G401 (cell line): ENCODE measurements around the gene CELF2. TPM values are rescaled to one million over a fixed set of nuclear protein-coding genes. Genes with fewer than 3 reads are reported as not detected.
"Not testable (repeated sequence)": the region's sequence is repeated elsewhere in the genome, so short reads cannot be mapped to it uniquely, and the experiment has no call there.

ENCODE experiments used
- DNase-seq: peaks from one replicate; pipeline ENCODE4 v3.0.0-alpha.2; 2015; ENCODE audit warnings: low spot score
- in situ Hi-C: cut with HindIII; loops from 2 replicates; pipeline ENCODE4 v1.10.0; 2016; ENCODE audit warnings: low sequenced_read_pairs, mixed read lengths
- total RNA-seq: library from RNA; depleted of rRNA; stranded (reverse); fragments of >200 nt; shearing (Covaris generic); gene quantifications from 2 replicates; pipeline ENCODE4 v1.2.3, GENCODE V29; 2014

CELF2 gene
- total RNA-seq, 1 experiment from 2014 or later, result 0.51 TPM

DNA sequence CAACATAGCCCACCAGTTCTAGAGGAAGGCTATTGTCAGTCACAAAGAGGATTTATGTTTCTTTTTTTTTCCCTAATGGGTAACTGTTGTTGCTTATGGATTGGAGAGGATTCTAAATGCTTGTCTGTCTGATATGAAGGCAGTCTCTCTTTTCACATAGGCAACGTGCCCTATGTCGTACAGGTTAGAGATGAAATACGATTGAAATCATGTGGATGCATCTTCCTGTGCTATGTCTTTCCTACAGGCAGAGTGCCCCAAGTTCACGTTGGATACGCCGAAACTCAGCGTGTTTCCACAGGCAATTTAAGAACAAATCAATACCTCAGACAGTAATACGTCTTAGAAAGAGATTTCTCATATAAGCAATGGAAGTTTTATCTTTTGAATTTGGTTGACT is 93.8 kb downstream of the CELF2 start:
- no peak for DNase-seq
- in situ Hi-C loops, result loop anchor here (5.0 kb wide), 1 partner anchor 34 kb away; no protein-coding TSS in a partner anchor

DNA sequence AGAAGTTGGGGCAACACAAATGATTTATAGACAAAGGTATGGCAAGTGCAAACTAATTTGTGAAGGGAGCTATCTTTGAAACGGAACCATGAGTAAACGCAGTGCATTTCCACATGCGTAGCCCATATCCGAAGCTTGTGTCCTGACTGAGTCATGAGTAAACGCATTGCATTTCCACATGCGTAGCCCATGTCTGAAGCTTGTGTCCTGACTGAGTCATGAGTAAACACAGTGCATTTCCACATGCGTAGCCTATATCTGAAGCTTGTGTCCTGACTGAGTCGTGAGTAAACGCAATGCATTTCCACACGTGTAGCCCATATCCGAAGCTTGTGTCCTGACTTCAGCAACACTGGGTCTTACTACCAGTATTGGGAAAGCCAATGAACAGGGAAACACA is 95.0 kb downstream of the CELF2 start:
- in situ Hi-C loops, result loop anchor here (5.0 kb wide), 1 partner anchor 35 kb away; no protein-coding TSS in a partner anchor
- no peak for DNase-seq

DNA sequence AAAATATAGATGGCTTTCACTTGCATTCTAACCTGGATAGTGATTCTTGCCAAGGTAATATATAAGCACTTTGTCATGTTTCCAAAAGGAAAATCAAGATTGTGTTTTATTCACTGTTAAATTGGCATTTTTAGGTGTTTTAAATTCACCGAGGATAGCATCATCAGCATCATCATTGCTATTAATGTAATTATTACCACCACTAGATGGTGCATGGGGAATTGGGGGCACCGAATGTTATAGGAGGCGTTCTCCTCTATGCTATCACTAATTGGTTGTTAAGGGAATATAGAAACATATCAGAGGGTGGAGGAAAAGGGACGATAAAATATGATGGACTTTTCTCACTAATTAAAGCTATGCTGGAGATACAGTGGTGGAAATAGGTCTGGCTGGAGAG is 95.5 kb downstream of the CELF2 start:
- in situ Hi-C loops, result loop anchor here (5.0 kb wide), 1 partner anchor 36 kb away; no protein-coding TSS in a partner anchor
- DNase-seq, result no peak

DNA sequence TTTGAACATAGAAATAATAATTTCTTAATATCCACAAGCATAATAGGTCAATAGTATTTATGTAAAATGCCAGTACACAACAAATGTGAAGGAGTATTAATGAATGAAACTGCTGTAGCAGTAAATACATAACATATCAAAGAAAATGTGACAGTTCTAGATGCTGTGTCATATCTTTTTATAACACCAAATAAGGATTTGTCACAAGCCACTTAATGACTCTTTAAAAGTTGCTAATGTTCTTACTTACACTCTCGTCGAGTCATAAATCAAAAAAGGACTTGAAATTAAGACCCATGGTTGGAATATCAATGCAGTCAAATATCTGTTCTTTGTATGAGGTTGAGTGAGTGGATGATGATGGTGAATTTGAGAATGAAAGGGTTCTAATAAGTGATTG is 96.6 kb downstream of the CELF2 start:
- DNase-seq, result no peak
- in situ Hi-C loops, result loop anchor here (5.0 kb wide), 1 partner anchor 37 kb away; no protein-coding TSS in a partner anchor

DNA sequence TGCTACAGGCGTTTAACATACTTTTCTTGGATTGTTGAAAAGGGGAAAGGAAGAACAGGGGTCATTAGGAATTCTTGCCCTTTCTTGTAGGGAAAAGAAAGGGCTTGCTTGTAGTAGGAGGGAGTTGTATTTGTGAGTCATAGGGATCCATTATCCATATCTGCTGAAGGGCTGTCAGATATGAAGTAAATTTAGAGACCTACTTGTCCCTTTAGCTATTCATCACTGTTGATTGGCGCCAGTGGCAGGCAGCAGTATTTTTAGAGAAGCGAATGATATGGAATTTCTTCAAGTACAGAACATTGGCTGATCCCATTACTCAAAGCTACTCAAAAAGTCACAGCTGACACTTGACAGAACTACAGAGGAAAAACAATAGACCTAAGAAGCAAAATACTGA is 97.7 kb downstream of the CELF2 start:
- in situ Hi-C loops, result no loop called here
- DNase-seq, result no peak

DNA sequence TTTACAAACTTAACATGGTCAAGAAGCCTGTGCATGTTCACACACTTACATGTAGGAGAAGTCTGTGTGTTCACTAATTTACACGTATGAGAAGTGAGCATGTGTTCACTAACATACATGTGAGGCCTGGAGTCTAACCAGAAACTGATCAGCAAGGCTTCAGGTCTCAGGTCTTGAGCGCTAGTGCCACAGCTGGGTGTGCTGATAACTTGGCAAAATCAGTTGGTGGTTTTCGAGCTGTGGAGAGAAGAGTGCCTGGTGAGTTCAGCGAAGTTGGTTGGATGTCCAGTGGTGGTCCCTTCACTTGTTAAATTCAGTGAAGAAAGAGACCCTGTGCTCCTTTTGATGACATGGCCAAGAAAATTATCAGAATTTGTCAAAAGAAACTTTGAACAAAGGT is 98.7 kb downstream of the CELF2 start:
- in situ Hi-C loops, result no loop called here
- no peak for DNase-seq

DNA sequence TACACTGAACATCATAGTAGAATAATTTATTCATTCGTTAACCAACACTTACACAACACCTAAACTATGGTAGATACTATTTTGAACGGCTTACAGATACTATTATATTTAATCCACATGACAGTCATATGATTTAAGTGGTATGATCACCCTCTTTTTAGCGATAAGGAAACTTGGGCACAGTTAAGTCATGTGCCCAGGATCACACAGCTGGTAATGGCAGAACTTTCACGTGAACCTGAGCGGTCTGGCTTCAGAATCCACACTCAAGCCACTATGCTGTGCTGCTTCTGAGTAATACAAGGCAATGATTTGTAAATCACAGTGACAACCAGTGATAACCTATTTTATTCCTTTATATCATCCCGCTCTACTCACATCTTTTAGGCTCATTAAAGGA is 99.1 kb downstream of the CELF2 start:
- DNase-seq, result no peak
- in situ Hi-C loops, result no loop called here

DNA sequence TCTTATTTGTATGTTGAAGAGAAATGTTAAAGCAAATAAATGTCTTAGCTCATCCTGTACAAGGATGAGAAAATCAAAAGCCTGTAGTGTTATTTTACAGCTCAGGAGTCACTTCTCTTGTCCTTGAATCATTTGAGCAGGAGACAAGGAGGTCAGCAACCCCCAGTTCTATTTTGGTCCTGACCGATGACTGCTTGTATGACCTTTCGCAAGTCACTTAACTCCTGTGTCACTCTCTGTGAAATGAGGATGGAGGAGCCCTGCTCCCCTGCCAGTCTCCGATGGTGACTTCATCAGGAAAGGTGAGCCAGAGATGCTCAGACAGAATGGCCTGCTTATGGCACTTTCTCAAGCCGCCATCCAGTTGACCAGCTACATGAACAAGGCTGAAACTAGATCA is 101.0 kb downstream of the CELF2 start:
- DNase-seq, result no peak
- in situ Hi-C loops, result no loop called here

DNA sequence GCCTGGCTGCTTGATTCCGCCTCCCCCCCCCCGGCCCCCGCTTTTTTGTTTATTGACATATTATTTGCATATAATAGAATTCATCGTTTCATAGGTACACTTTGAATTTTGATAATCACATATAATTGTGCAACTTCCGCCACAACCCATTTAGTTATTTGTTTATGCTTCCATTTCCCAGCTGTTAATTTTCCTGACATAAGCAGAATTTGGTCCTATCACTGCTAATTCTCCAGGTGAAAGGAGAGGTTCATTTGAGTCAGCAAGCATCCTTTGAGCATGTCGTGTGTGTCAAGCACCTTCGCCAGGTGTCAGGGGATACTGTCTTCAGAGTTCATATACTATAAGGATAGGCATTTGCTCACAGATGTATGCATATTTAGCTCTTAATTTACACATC is 102.2 kb downstream of the CELF2 start:
- no peak for DNase-seq
- in situ Hi-C loops, result no loop called here

DNA sequence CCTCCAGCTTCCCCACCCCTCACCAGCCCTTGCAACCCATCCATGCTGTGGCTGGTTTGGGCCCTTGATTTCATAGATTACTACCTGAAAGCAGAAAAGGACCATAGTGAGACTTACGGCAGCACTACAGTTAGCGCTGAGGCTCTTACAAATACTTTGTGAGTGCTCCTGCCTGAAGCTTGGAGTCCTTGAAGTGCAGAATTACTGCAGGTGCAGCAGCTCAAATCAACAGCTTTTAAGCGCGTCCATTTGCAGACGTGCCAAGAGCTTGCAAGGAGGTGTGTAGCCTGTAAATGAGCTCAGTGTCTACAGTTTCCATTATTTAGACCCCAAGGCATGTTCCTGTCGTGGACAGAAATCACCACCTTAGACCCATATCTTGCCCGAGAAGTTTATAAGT is 103.0 kb downstream of the CELF2 start:
- in situ Hi-C loops, result no loop called here
- DNase-seq, result peak; percentile 68

DNA sequence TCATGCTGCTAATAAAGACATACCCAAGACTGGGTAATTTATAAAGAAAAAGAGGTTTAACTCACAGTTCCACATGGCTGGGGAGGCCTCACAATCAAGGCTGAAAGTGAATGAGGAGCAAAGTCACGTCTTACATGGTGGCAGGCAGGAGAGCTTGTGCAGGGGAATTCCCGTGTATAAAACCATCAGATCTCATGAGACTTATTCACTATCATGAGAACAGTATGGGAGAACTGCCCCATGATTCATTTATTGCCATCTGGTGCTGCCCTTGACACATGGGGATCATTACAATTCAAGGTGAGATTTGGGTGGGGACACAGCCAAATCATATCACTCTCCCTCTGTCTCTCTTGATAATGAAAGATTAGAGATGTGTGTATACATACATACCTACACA is 106.2 kb downstream of the CELF2 start:
- DNase-seq, in situ Hi-C loops: not testable (repeated sequence)

DNA sequence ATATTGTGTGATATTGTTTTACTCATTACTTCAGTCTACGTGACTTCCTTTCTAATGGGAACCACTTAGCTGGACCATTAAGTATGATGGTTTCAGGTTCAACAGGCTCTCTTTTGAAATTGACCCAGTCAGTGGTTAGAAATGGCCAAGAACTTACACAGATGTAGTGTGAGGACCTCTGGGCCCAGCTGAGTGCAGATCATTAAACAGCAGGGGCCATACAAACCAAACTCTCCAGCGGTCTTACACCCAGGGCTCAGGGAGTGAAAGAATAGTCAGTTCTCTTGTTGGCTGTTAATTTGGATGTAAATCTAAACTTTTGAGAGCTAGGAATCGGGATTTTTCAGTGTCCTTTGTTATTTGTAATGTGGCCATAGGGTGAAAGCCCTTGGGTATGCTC is 107.3 kb downstream of the CELF2 start:
- in situ Hi-C loops, result no loop called here
- DNase-seq, result no peak

DNA sequence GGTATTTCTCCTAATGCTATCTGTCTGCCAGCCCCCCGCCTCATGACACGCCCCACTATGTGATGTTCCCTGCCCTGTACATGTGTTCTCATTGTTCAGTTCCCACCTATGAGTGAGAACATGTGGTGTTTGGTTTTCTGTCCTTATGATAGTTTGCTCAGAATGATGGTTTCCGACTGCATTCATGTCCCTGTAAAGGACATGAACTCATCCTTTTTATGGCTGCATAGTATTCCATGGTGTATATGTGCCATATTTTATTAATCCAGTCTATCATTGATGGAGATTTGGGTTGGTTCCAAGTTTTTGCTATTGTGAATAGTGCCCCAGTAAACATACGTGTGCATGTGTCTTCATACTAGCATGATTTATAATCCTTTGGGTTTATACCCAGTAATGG is 109.3 kb downstream of the CELF2 start:
- in situ Hi-C loops, DNase-seq: not testable (repeated sequence)

DNA sequence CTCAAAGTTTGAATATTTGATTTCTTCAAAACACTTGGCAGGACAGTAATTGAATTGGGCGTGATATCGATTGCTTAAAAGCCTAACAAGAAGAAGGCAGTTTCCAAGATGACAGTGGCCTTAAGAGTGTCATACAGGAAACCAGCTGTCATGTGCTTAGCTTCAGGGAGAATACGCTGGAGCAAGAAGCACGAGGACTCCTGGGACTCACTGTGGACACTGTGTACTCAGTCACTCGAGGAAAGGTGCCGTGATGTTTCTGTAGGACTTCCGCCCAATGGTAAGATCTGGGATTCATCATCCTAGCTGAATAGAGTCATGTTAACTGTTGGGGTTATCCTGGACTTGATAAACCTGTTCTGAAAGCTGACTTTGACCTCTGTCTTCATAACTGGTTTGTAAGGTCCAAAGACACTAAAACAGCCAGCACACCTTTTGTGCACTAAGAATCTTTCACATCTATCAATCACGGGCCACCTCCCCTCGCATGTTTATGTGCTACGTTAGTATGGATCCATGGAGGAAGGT is 113.5 kb downstream of the CELF2 start:
- DNase-seq, result no peak
- in situ Hi-C loops, result no loop called here

DNA sequence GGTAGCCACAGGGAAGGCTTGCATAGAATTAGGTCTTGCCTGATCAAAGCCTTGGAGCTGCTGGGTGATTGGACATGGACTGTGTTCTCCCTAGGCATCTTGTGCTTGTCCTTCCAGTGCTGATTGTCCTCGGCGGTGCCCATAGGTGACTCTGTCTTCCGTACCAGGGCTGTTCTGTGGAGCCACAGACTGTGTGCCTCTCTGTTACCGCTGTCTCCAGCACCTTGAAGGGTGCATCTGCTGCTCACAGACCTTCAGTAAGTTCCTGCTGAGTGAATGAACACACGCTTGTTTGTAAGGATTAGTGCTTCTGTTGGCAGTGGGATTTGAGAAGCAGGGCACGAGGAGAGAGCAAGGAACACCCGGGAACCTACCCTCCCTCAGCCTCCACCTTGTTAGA is 116.7 kb downstream of the CELF2 start:
- peak; percentile 56 for DNase-seq
- in situ Hi-C loops, result no loop called here

DNA sequence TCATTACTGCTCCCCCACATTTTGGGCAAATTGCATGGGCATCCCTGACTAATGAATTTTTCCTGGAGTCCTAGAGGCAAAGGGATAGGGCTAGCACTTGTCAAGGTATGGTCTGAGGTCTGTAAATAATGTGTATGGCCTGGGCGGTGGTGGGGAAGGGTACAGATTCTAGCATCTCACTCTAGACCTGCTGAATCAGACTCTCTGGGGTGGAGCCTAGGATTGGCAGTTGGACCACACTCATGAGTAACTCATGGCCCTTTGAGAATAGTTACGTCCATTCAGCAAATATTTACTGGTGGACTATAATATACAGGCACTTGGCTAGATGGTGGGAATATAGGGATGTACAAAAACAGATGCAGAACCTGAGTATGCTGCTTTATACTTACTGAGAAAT is 118.0 kb downstream of the CELF2 start:
- in situ Hi-C loops, result no loop called here
- no peak for DNase-seq

DNA sequence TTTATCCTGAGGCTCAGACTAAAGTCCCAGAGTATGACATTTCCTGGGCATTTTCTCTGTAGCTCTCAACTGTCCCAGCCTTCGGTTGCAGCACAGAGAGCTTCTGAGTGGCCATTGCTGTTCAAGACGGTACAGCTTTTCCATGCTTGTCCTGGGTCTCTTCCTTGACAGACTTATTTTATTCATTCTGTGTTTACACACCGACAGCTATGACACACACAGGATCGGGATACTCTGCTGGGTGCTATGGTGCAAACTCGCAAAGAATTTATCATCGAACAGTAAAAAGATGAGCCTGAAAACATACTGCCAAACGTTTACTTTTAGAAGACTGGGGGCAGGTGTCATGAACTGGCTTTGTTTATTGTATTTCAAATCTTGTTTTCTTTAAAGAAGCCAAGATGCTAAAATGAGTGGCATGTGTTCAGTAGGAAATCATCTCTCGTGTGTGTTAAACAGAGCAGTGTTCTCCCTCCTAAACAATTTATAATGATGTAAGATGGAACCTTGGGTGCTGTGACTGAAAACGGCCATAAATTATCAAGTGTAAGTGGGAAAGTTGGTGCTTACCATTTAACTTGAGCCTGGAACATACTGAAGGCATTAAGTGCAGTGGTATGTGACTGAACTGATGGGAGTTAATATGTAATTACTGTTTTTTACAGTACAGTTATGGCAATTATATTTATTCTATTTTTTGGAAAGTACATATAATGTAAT is 120.8 kb downstream of the CELF2 start:
- in situ Hi-C loops, result no loop called here

DNA sequence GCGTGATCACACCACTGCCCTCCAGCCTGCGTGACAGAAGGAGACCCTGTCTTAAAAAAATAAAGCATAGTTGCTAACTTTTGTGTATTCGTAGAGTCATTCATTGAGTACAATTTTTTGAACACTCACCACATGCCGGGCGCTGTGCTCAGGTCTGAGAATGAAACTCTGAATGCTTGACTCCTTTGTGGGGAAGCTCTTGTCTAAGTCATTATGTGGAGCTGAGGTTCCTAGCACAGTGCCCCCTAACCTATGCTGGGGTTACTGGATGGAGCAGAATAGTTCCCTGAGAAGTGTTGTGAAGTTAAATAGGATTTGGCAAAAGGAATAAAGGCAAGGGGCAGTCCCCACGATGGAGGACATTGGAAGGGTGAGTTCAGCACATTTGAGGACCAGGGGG is 123.3 kb downstream of the CELF2 start:
- in situ Hi-C loops, result no loop called here
- no peak for DNase-seq

More for the DNA sequence above, 120.8 kb downstream of the CELF2 start:
- DNase-seq, result no peak

DNA sequence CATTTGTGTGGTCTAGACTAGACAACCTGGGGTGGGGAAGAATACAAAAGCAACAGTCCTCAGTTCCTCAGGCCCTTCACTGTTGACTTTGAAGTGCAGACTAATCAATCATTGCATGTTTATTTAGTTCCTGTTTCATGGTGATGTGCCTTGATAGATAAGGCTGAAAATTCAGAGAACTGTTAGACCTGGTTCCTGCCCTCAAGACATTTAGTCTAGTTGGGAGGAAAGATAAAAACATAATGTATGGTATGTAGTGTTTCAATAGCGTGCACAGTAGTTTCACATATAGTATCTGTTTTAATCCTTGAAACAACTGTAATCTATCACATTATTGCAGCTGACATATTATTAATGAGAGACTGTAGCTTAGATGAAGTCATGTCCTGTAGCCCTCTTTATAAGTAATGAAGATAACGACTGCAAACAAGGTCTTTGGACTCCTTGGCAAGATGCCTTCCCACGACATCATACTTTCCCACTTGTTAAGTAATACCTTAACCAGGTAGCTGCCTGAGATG is 124.0 kb downstream of the CELF2 start:
- in situ Hi-C loops, result no loop called here
- DNase-seq, result no peak

DNA sequence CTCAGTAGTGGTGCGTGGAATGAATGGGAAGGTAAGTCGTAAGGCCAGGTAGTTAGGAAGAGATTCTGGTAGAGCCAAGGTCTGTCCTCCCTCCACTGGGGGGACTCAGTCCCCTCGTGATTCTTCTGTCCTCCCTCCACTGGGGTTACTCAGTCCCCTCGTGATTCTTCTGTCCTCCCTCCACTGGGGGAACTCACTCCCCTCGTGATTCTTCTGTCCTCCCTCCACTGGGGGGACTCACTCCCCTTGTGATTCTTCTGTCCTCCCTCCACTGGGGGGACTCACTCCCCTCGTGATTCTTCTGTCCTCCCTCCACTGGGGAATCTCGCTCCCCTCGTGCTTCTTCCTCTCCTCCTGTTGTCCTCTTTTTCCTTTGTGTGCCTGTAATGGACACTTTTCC is 125.1 kb downstream of the CELF2 start:
- DNase-seq, result no peak
- in situ Hi-C loops, result no loop called here

DNA sequence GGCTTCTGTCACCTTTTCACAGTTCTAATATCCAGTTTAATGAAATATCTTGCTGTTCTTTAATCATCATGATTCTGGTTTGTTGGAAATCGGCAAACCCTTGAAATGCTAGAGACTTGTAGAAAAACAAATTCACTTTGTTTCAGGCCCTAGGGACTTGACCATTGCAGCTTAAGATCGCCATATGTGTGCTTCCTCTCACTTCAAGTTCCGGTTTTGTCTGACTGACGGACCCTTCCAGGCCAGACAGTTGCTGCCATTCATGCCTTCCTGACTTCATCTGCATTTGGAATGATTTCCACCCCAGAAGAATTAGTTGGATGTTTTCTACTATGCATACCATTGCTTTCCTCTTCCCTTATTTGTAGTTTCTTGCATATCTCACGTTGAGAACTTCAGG is 125.6 kb downstream of the CELF2 start:
- no peak for DNase-seq
- in situ Hi-C loops, result no loop called here
